Panc1 (cell line): Measurements from ENCODE around the gene BTN3A1. TPM values are rescaled to one million over a fixed set of nuclear protein-coding genes. Genes with fewer than 3 reads are reported as not detected.
"Not testable (repeated sequence)": the region's sequence is repeated elsewhere in the genome, so short reads cannot be mapped to it uniquely, and the experiment has no call there.

ENCODE experiments used
- ATAC-seq: fragments of 200-7000 bp; cut with Tn5 transposase; 2 replicates; pipeline ENCODE4 v1.9.1; 2020; ENCODE audit warnings: mild to moderate bottlenecking, moderate library complexity
- BruUV-seq: library from RNA; stranded (reverse); fragments of 400-500 nt; replicated peaks from 2 replicates; lab custom pipeline; 2021; lab: Mats Ljungman, UMichigan
- CTCF ChIA-PET: fragments of 300-600 bp; sonication (Branson Sonifier 250); formaldehyde crosslinking; loops from one replicate; lab custom pipeline; 2022; ENCODE audit warnings: antibody characterized with exemption; lab: Charles Lee
- POLR2A ChIA-PET: fragments of 300-600 bp; sonication (Branson Sonifier 250); formaldehyde crosslinking; loops from one replicate; lab custom pipeline; 2022; ENCODE audit warnings: antibody characterized with exemption; lab: Charles Lee
- DNase-seq: peaks from one replicate; pipeline ENCODE4 v3.0.0-alpha.2; 2010; ENCODE audit warnings: low read depth, low spot score
- H3K27ac ChIP-seq: 2 replicates; pipeline ENCODE4 v1.5.1; 2011; ENCODE audit warnings: mild to moderate bottlenecking, low read length, inconsistent platforms
- H3K27me3 ChIP-seq: fragments of 200-500 bp; sonication (Bioruptor generic); 2 replicates; pipeline ENCODE4 v1.6.0; 2014; ENCODE audit warnings: low read length, inconsistent platforms; ENCODE audit not compliant: control insufficient read depth, insufficient read depth
- H3K36me3 ChIP-seq: fragments of 200-500 bp; sonication (Bioruptor generic); 2 replicates; pipeline ENCODE4 v1.5.1; 2014; ENCODE audit warnings: inconsistent platforms, mild to moderate bottlenecking, low read length, moderate library complexity; ENCODE audit not compliant: control insufficient read depth, insufficient read depth
- H3K4me1 ChIP-seq: 2 replicates; pipeline ENCODE4 v1.5.1; 2011; ENCODE audit warnings: inconsistent platforms, mild to moderate bottlenecking, low read length, moderate library complexity; ENCODE audit not compliant: control insufficient read depth, insufficient read depth
- H3K4me3 ChIP-seq, 2 experiments: 2 replicates each; pipeline ENCODE4 v1.5.1; 2011 to 2012; ENCODE audit warnings: low read depth in 2 of 2, low read length in 2 of 2, mild to moderate bottlenecking in 2 of 2, inconsistent platforms in 1 of 2, moderate library complexity in 1 of 2
- H3K9me3 ChIP-seq: fragments of 200-500 bp; sonication (Bioruptor generic); 2 replicates; pipeline ENCODE4 v1.5.1; 2014; ENCODE audit warnings: low read depth, mild to moderate bottlenecking, inconsistent platforms, low read length, moderate library complexity; ENCODE audit not compliant: control insufficient read depth, insufficient read depth
- CTCF ChIP-seq: fragments of 450-650 bp; IDR thresholded peaks from 2 replicates; pipeline ENCODE4 v1.5.1; 2017; ENCODE audit warnings: mild to moderate bottlenecking
- POLR2AphosphoS5 ChIP-seq: IDR thresholded peaks from 2 replicates; pipeline ENCODE4 v1.6.1; 2012; ENCODE audit warnings: mild to moderate bottlenecking, low read depth, low read length, moderate library complexity
- REST ChIP-seq, 2 experiments: IDR thresholded peaks; 2 replicates each; pipeline ENCODE4 v1.6.1; 2011 to 2012; ENCODE audit warnings: low read depth in 2 of 2, control low read depth in 1 of 2, low read length in 1 of 2, mild to moderate bottlenecking in 1 of 2, moderate library complexity in 1 of 2; ENCODE audit not compliant: insufficient read depth in 1 of 2
- SIN3A ChIP-seq: IDR thresholded peaks from 2 replicates; pipeline ENCODE4 v1.6.1; 2012; ENCODE audit warnings: low read depth, mild to moderate bottlenecking, low read length, moderate library complexity, borderline replicate concordance; ENCODE audit not compliant: insufficient read depth
- TCF7L2 ChIP-seq: IDR thresholded peaks from 2 replicates; pipeline ENCODE4 v1.6.1; 2011; ENCODE audit warnings: mild to moderate bottlenecking, low read depth, low read length, inconsistent platforms
- in situ Hi-C: cut with HindIII; loops from 2 replicates; pipeline ENCODE4 v1.10.0; 2016; ENCODE audit warnings: low sequenced_read_pairs, low pct_unique_long_range_greater_than_20kb
- intact Hi-C: fragments of 100-400 bp; cut with micrococcal nuclease; formaldehyde crosslinking; loops from one replicate; pipeline ENCODE4 v1.10.0; 2022; ENCODE audit not compliant: unreplicated experiment
- total RNA-seq: library from RNA; stranded (reverse); gene quantifications from one replicate; pipeline ENCODE4 v1.2.1, GENCODE V29; 2021; ENCODE audit not compliant: unreplicated experiment

Gene BTN3A1
- total RNA-seq, 1 experiment from 2014 or later = 5.0 TPM

GRCh38 chr6:26367114-26367513 is 35.0 kb upstream of the BTN3A1 start:
- in situ Hi-C loops (no loop called here), intact Hi-C loops (no loop called here)
- POLR2A ChIA-PET = no interaction called here
- DNase-seq (no peak), ATAC-seq (no peak)
- no TSS peak for BruUV-seq
- Histone ChIP-seq H3K27ac (no peak overlapping the region), H3K36me3 (no peaks in the 10 kb centered on the region), H3K4me1 (peaks cover 4% of the 10 kb centered on the region), H3K9me3 (no peaks in the 10 kb centered on the region), H3K27me3 (no peaks in the 10 kb centered on the region), H3K4me3 (no peak overlapping the region)
- no peak for TF ChIP-seq CTCF
- TF ChIP-seq SIN3A = no peak
- no peak for TF ChIP-seq TCF7L2
- TF ChIP-seq REST (IDR thresholded peaks at IDR 0.05; ENCODE audit: insufficient read depth in 1 of 2, low read depth in 2 of 2, low read length in 1 of 2) = no peak
- no peak for TF ChIP-seq POLR2AphosphoS5
- CTCF ChIA-PET = no interaction called here

- ATAC-seq, DNase-seq, in situ Hi-C loops: not testable (repeated sequence)
Observed at GRCh38 chr6:26371813-26372212, 30.3 kb upstream of the BTN3A1 start.

GRCh38 chr6:26372308-26373144 is 29.5 kb upstream of the BTN3A1 start:
- intact Hi-C loops = no loop called here
- Histone ChIP-seq H3K9me3 (no peaks in the 10 kb centered on the region), H3K27ac (no peak overlapping the region), H3K4me1 (no peaks in the 10 kb centered on the region), H3K27me3 (no peaks in the 10 kb centered on the region), H3K4me3 (no peak overlapping the region), H3K36me3 (no peaks in the 10 kb centered on the region)
- no peak for ATAC-seq
- in situ Hi-C loops = no loop called here
- no peak for TF ChIP-seq REST (IDR thresholded peaks at IDR 0.05; ENCODE audit: insufficient read depth in 1 of 2, low read depth in 2 of 2, low read length in 1 of 2)
- no peak for TF ChIP-seq POLR2AphosphoS5
- TF ChIP-seq TCF7L2 = no peak
- no peak for TF ChIP-seq SIN3A
- TF ChIP-seq CTCF = no peak
- no TSS peak for BruUV-seq
- DNase-seq = no peak
- CTCF ChIA-PET = no interaction called here
- POLR2A ChIA-PET = interaction anchor here (0.6 kb wide), 1 partner anchor 52 kb away, joined by 5 read pairs; no protein-coding TSS in a partner anchor

More at GRCh38 chr6:26371813-26372212, 30.3 kb upstream of the BTN3A1 start:
- H3K36me3 ChIP-seq, H3K27ac ChIP-seq, intact Hi-C loops, BruUV-seq, H3K9me3 ChIP-seq, H3K27me3 ChIP-seq, H3K4me1 ChIP-seq, H3K4me3 ChIP-seq: not testable (repeated sequence)
- ChIA-PET POLR2A (interaction anchor here (0.6 kb wide), 1 partner anchor 53 kb away, joined by 5 read pairs; no protein-coding TSS in a partner anchor), CTCF (interaction anchor here (0.6 kb wide), 1 partner anchor 198 kb away, joined by 6 read pairs; no protein-coding TSS in a partner anchor)
